GM12872 (cell line): ENCODE results near the gene MYH9.

Experiments
- CTCF ChIP-seq: IDR thresholded peaks from 3 replicates; pipeline ENCODE4 v1.5.1; 2011; ENCODE audit warnings: low read depth, mild to moderate bottlenecking, low read length, moderate library complexity; ENCODE audit not compliant: insufficient read depth

The MYH9 gene

GRCh38 chr22:36288571-36289405 is 99.0 kb downstream of the MYH9 start:
- TF ChIP-seq CTCF: no peak

DNA sequence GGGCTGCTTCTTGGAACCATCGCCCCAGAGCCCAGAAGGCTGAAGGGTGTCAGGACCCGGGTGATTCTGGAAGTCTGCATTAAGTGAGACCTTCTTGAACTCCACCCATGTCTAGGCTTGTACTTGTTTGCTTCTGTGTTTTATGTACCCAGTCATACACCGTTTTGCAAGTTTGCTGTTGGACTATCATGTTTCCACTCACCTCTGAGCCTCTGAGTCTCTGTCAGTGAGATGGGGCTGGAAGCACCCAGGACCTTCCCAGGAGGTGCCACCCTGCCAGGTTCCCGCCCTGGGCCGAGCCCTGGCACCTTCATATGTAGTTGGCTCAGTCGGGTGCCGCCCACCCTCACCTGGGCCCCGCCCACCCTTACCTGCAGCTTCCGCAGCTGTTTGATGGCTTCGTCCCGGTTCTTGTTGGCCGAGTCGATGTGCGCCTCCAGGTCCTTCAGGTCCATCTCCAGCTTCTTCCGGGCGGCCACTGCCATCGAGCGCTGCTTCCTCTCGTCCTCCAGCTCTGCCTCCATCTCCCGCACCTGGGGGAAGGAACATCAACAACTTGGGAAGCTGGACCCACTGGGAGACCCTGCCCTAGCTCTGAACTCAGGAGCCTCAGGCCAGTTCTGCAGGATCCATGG is 99.8 kb downstream of the MYH9 start:
- TF ChIP-seq CTCF: no peak

- TF ChIP-seq CTCF: peak; percentile 97
Observed at GRCh38 chr22:36286096-36286957, 101.4 kb downstream of the MYH9 start.

GRCh38 chr22:36285545-36285944 is 102.2 kb downstream of the MYH9 start:
- no peak for TF ChIP-seq CTCF

- no peak for TF ChIP-seq CTCF
Observed at GRCh38 chr22:36285017-36285416, 102.8 kb downstream of the MYH9 start.

GRCh38 chr22:36284171-36284571 is 103.6 kb downstream of the MYH9 start:
- TF ChIP-seq CTCF: no peak

- TF ChIP-seq CTCF: no peak
Observed at GRCh38 chr22:36282328-36282831, 105.4 kb downstream of the MYH9 start.
